IMR-90 (cell line): ENCODE results near the gene FAM20B. TPM values are rescaled to one million over a fixed set of nuclear protein-coding genes. Genes with fewer than 3 reads are reported as not detected.

Source experiments
- ATAC-seq: fragments of 200-7000 bp; cut with Tn5 transposase; 2 replicates; pipeline ENCODE4 v1.9.1; 2020; ENCODE audit warnings: low read depth, mild to moderate bottlenecking, moderate library complexity
- BruUV-seq: library from RNA; stranded (reverse); fragments of 400-500 nt; replicated peaks from 2 replicates; lab custom pipeline; 2021; lab: Mats Ljungman, UMichigan
- CTCF ChIA-PET: fragments of 300-600 bp; formaldehyde crosslinking; extraction: SDS; loops from one replicate; lab custom pipeline; 2021; ENCODE audit warnings: antibody characterized with exemption; lab: Yijun Ruan, JAX
- POLR2A ChIA-PET: fragments of 300-600 bp; sonication (Branson Sonifier 250); formaldehyde crosslinking; loops from one replicate; lab custom pipeline; 2022; ENCODE audit warnings: antibody characterized with exemption; ENCODE audit not compliant: unreplicated experiment; lab: Charles Lee
- DNase-seq: peaks from one replicate; pipeline ENCODE4 v3.0.0; 2013
- H2AFZ ChIP-seq: replicated peaks from 2 replicates; pipeline ENCODE3; 2013; ENCODE audit warnings: low read length, mild to moderate bottlenecking; ENCODE audit not compliant: poor library complexity
- H2AK5ac ChIP-seq: 2 replicates; pipeline ENCODE4 v1.6.1; 2013; ENCODE audit warnings: low read depth, low read length, inconsistent platforms
- H2AK9ac ChIP-seq: replicated peaks from 2 replicates; pipeline ENCODE3; 2013; ENCODE audit warnings: mild to moderate bottlenecking, low read depth, low read length, moderate library complexity; ENCODE audit not compliant: poor library complexity
- H2BK120ac ChIP-seq: 2 replicates; pipeline ENCODE4 v1.6.1; 2013; ENCODE audit warnings: low read depth, low read length, inconsistent platforms
- H2BK15ac ChIP-seq: 3 replicates; pipeline ENCODE4 v1.6.1; 2013; ENCODE audit warnings: low read depth, low read length, inconsistent platforms
- H2BK20ac ChIP-seq: 2 replicates; pipeline ENCODE4 v1.6.1; 2013; ENCODE audit warnings: low read depth, mild to moderate bottlenecking, inconsistent platforms, low read length, moderate library complexity
- H2BK5ac ChIP-seq: 2 replicates; pipeline ENCODE4 v1.6.1; 2013; ENCODE audit warnings: mild to moderate bottlenecking, low read depth, low read length, inconsistent platforms; ENCODE audit not compliant: poor library complexity, severe bottlenecking
- H3K14ac ChIP-seq: replicated peaks from 2 replicates; pipeline ENCODE4 v1.6.1; 2013; ENCODE audit warnings: low read depth, low read length, inconsistent platforms
- H3K18ac ChIP-seq: 2 replicates; pipeline ENCODE4 v1.6.1; 2013; ENCODE audit warnings: low read depth, low read length, control low read depth
- H3K23ac ChIP-seq: 2 replicates; pipeline ENCODE4 v1.6.1; 2013; ENCODE audit warnings: low read depth, low read length, inconsistent platforms
- H3K27ac ChIP-seq: 2 replicates; pipeline ENCODE4 v1.5.1; 2013; ENCODE audit warnings: mild to moderate bottlenecking, control low read depth, low read length; ENCODE audit not compliant: insufficient read depth
- H3K27me3 ChIP-seq: 2 replicates; pipeline ENCODE4 v1.6.1; 2013; ENCODE audit warnings: low read length; ENCODE audit not compliant: control insufficient read depth, insufficient read depth
- H3K36me3 ChIP-seq: 2 replicates; pipeline ENCODE4 v1.6.1; 2013; ENCODE audit warnings: low read length, mixed read lengths; ENCODE audit not compliant: control insufficient read depth, insufficient read depth
- H3K4ac ChIP-seq: 2 replicates; pipeline ENCODE4 v1.6.1; 2013; ENCODE audit warnings: low read depth, low read length, inconsistent platforms
- H3K4me1 ChIP-seq: 2 replicates; pipeline ENCODE4 v1.6.1; 2013; ENCODE audit warnings: low read length, mixed read lengths; ENCODE audit not compliant: control insufficient read depth, insufficient read depth
- H3K4me2 ChIP-seq: 2 replicates; pipeline ENCODE4 v1.6.1; 2013; ENCODE audit warnings: low read depth, mild to moderate bottlenecking, control low read depth, low read length, moderate library complexity
- H3K4me3 ChIP-seq: 2 replicates; pipeline ENCODE4 v1.5.1; 2013; ENCODE audit warnings: low read depth, mild to moderate bottlenecking, control low read depth, low read length, moderate library complexity; ENCODE audit not compliant: insufficient read depth
- H3K56ac ChIP-seq: 2 replicates; pipeline ENCODE4 v1.6.1; 2013; ENCODE audit warnings: low read length, inconsistent platforms; ENCODE audit not compliant: insufficient read depth; ENCODE audit errors: extremely low read depth
- H3K79me1 ChIP-seq, 2 experiments: 2 replicates each; pipeline ENCODE4 v1.6.1; 2013; ENCODE audit warnings: low read length in 2 of 2, inconsistent platforms in 1 of 2, low read depth in 1 of 2
- H3K9ac ChIP-seq: 2 replicates; pipeline ENCODE4 v1.6.1; 2013; ENCODE audit warnings: low read depth, low read length, control low read depth
- H3K9me1 ChIP-seq: 2 replicates; pipeline ENCODE4 v1.6.1; 2013; ENCODE audit warnings: low read length, inconsistent platforms; ENCODE audit not compliant: insufficient read depth
- H3K9me3 ChIP-seq: 2 replicates; pipeline ENCODE4 v1.6.1; 2013; ENCODE audit warnings: low read length; ENCODE audit not compliant: control insufficient read depth, insufficient read depth
- H4K20me1 ChIP-seq: 2 replicates; pipeline ENCODE4 v1.6.1; 2013; ENCODE audit warnings: low read length, inconsistent platforms; ENCODE audit not compliant: insufficient read depth
- H4K5ac ChIP-seq: 2 replicates; pipeline ENCODE4 v1.6.1; 2013; ENCODE audit warnings: mild to moderate bottlenecking, low read depth, low read length, control low read depth
- H4K8ac ChIP-seq, 2 experiments: 2 replicates each; pipeline ENCODE4 v1.6.1; 2013; ENCODE audit warnings: low read depth in 2 of 2, low read length in 2 of 2, control low read depth in 1 of 2, inconsistent platforms in 1 of 2
- H4K91ac ChIP-seq: 2 replicates; pipeline ENCODE4 v1.6.1; 2013; ENCODE audit warnings: low read depth, low read length, inconsistent platforms; ENCODE audit not compliant: insufficient read depth
- BHLHE40 ChIP-seq: fragments of 150-350 bp; IDR thresholded peaks from 2 replicates; pipeline ENCODE4 v1.6.1; 2016; ENCODE audit warnings: mild to moderate bottlenecking, low read depth, low read length
- CHD1 ChIP-seq: IDR thresholded peaks from 2 replicates; pipeline ENCODE4 v1.6.1; 2012; ENCODE audit warnings: low read depth, low read length, improper control_type of control experiment
- ELK1 ChIP-seq: fragments of 150-350 bp; IDR thresholded peaks from 2 replicates; pipeline ENCODE4 v1.6.1; 2016; ENCODE audit warnings: low read depth, mild to moderate bottlenecking, low read length, moderate library complexity, borderline replicate concordance
- FOS ChIP-seq: fragments of 150-350 bp; IDR thresholded peaks from 2 replicates; pipeline ENCODE4 v1.6.1; 2016; ENCODE audit warnings: low read depth, low read length
- MAZ ChIP-seq: IDR thresholded peaks from 2 replicates; pipeline ENCODE4 v1.6.1; 2012; ENCODE audit warnings: low read depth, mild to moderate bottlenecking, low read length, improper control_type of control experiment, moderate library complexity, borderline replicate concordance
- NFE2L2 ChIP-seq: fragments of 150-350 bp; IDR thresholded peaks from 2 replicates; pipeline ENCODE4 v1.6.1; 2016; ENCODE audit warnings: low read depth, mild to moderate bottlenecking, low read length
- POLR2A ChIP-seq: IDR thresholded peaks from 2 replicates; pipeline ENCODE4 v1.6.1; 2012; ENCODE audit warnings: mild to moderate bottlenecking, low read depth, low read length
- RAD21 ChIP-seq: IDR thresholded peaks from 2 replicates; pipeline ENCODE4 v1.6.1; 2012; ENCODE audit warnings: low read length, improper control_type of control experiment
- RCOR1 ChIP-seq: IDR thresholded peaks from 2 replicates; pipeline ENCODE4 v1.6.1; 2012; ENCODE audit warnings: mild to moderate bottlenecking, low read length, improper control_type of control experiment; ENCODE audit not compliant: insufficient replicate concordance
- RFX5 ChIP-seq: IDR thresholded peaks from 2 replicates; pipeline ENCODE4 v1.8.0; 2012; ENCODE audit warnings: low read depth, mild to moderate bottlenecking, low read length, moderate library complexity
- SMC3 ChIP-seq: fragments of 150-350 bp; IDR thresholded peaks from 2 replicates; pipeline ENCODE4 v1.6.1; 2016; ENCODE audit warnings: low read depth, mild to moderate bottlenecking, antibody characterized with exemption, low read length, moderate library complexity
- WGBS, 2 experiments: methylation state at CpG; one replicate each; pipeline versions ENCODE4 v1.1.5 to v1.1.7; 2013; ENCODE audit warnings: missing lambda C conversion rate in 2 of 2; ENCODE audit not compliant: insufficient read length in 1 of 2; ENCODE audit errors: extremely low coverage in 2 of 2; 5-methylcytosine and 5-hydroxymethylcytosine counted together
- dilution Hi-C: fragments of 300-500 bp; cut with HindIII; formaldehyde crosslinking; loops from one replicate; pipeline ENCODE4 v1.14.3; 2018; ENCODE audit warnings: low sequenced_read_pairs; ENCODE audit not compliant: unreplicated experiment
- in situ Hi-C: fragments of 300-500 bp; cut with MboI; formaldehyde crosslinking; loops from 3 replicates; pipeline ENCODE4 v1.14.3; 2019; ENCODE audit warnings: low sequenced_read_pairs, inconsistent platforms, mixed read lengths
- intact Hi-C: fragments of 100-400 bp; cut with micrococcal nuclease; formaldehyde crosslinking; loops from 2 replicates; pipeline ENCODE4 v1.10.0; 2022
- polyA plus RNA-seq, 3 experiments: library from polyadenylated mRNA; depleted of rRNA; stranded (reverse); fragments of >200 nt; gene quantifications; 2 replicates each; pipeline ENCODE4 v1.2.3, GENCODE V29; 2012; ENCODE audit warnings: low replicate concordance in 1 of 3
- total RNA-seq: library from RNA; depleted of rRNA; stranded (reverse); fragments of >200 nt; gene quantifications from 2 replicates; pipeline ENCODE4 v1.2.3, GENCODE V29; 2012
- TF ChIP-seq, protein P1 (sequence below): conservative IDR thresholded peaks from 2 replicates; pipeline ENCODE4 v1.5.1; 2012; ENCODE audit warnings: mild to moderate bottlenecking, low read depth, low read length, improper control_type of control experiment
- TF ChIP-seq, protein P2 (sequence below): fragments of 150-350 bp; IDR thresholded peaks from 2 replicates; pipeline ENCODE4 v1.6.1; 2017; ENCODE audit warnings: mild to moderate bottlenecking, antibody characterized with exemption, low read length, low read depth

Gene FAM20B
- total and polyA plus RNA-seq, 2 of the 4 experiments (the other 2 are of a cell fraction): 17.1 to 38.4 TPM

DNA sequence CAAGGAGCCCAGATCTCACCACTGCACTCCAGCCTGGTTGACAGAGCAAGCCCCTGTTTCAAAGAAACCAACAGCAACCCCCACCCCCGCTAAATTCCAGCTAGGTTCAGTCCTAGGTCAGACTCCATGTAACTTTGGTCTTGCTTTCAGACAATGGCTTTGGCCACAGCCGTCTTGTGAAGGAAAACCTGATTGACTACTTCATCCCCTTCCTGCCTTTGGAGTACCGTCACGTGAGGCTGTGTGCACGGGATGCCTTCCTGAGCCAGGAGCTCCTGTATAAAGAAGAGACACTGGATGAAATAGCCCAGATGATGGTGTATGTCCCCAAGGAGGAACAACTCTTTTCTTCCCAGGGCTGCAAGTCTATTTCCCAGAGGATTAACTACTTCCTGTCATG is 69.1 kb downstream of the FAM20B start:
- Histone ChIP-seq H2BK5ac (no peak overlapping the region), H3K56ac (no peak overlapping the region), H3K9me3 (no peaks in the 10 kb centered on the region), H2BK15ac (no peak overlapping the region), H3K4me3 (no peak overlapping the region), H2AFZ (no peak overlapping the region), H2AK9ac (no peak overlapping the region), H3K9me1 (peaks cover 18% of the 10 kb centered on the region), H3K14ac (no peak overlapping the region), H2BK20ac (no peak overlapping the region), H3K27me3 (no peaks in the 10 kb centered on the region), H2AK5ac (no peak overlapping the region), H3K27ac (no peak overlapping the region), H3K23ac (no peak overlapping the region), H4K5ac (no peak overlapping the region), H4K20me1 (0 out of 2 replicates have a peak, but pooled peaks cover 3% of the 10 kb centered on the region), H3K36me3 (peaks cover 42% of the 10 kb centered on the region), H2BK120ac (no peak overlapping the region), H3K9ac (no peak overlapping the region), H3K4me2 (no peak overlapping the region), H3K79me1 (peaks cover 5 to 72% of the 10 kb centered on the region in 2 experiments; a peak in 3 of 4 replicates), H3K4me1 (peaks cover 10% of the 10 kb centered on the region), H3K4ac (no peak overlapping the region), H4K8ac (no peak overlapping the region), H4K91ac (no peak overlapping the region), H3K18ac (no peak overlapping the region)
- WGBS, 2 experiments: 100% methylated on average over 1 of the region's 5 CpGs; no CpG with 5 or more reads in 1 of the 2 experiments
- in situ Hi-C loops (no loop called here), dilution Hi-C loops (no loop called here), intact Hi-C loops (no loop called here)
- TF ChIP-seq BHLHE40 (no peak), SMC3 (no peak), CHD1 (no peak), RFX5 (no peak), NFE2L2 (no peak), RCOR1 (no peak), FOS (no peak), ELK1 (no peak), POLR2A (no peak), MAZ (no peak), RAD21 (no peak)
- TF ChIP-seq, protein P1, sequence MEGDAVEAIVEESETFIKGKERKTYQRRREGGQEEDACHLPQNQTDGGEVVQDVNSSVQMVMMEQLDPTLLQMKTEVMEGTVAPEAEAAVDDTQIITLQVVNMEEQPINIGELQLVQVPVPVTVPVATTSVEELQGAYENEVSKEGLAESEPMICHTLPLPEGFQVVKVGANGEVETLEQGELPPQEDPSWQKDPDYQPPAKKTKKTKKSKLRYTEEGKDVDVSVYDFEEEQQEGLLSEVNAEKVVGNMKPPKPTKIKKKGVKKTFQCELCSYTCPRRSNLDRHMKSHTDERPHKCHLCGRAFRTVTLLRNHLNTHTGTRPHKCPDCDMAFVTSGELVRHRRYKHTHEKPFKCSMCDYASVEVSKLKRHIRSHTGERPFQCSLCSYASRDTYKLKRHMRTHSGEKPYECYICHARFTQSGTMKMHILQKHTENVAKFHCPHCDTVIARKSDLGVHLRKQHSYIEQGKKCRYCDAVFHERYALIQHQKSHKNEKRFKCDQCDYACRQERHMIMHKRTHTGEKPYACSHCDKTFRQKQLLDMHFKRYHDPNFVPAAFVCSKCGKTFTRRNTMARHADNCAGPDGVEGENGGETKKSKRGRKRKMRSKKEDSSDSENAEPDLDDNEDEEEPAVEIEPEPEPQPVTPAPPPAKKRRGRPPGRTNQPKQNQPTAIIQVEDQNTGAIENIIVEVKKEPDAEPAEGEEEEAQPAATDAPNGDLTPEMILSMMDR: no peak
- TF ChIP-seq, protein P2, sequence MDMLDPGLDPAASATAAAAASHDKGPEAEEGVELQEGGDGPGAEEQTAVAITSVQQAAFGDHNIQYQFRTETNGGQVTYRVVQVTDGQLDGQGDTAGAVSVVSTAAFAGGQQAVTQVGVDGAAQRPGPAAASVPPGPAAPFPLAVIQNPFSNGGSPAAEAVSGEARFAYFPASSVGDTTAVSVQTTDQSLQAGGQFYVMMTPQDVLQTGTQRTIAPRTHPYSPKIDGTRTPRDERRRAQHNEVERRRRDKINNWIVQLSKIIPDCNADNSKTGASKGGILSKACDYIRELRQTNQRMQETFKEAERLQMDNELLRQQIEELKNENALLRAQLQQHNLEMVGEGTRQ: no peak
- ChIA-PET CTCF (no interaction called here), POLR2A (interaction anchor here (0.5 kb wide), 1 partner anchor 155 kb away, joined by 4 read pairs; no protein-coding TSS in a partner anchor)
- ATAC-seq (no peak), DNase-seq (no peak)
- no TSS peak for BruUV-seq
